K562 (cell line): ENCODE data around the gene TUT1. TPM values are rescaled to one million over a fixed set of nuclear protein-coding genes. Genes with fewer than 3 reads are reported as not detected.

Experiments
- EGR1 ChIP-seq: fragments of 450-650 bp; conservative IDR thresholded peaks from 2 replicates; pipeline ENCODE4 v1.6.1; 2017; ENCODE audit warnings: mild to moderate bottlenecking
- ERF ChIP-seq: fragments of 450-650 bp; formaldehyde crosslinking; IDR thresholded peaks from 2 replicates; pipeline ENCODE4 v1.4.0; 2020; ENCODE audit warnings: mild to moderate bottlenecking, mixed read lengths
- FOXJ2 ChIP-seq: fragments of 200-800 bp; sonication (Bioruptor generic); IDR thresholded peaks from 2 replicates; pipeline ENCODE4 v1.6.1; 2016; ENCODE audit warnings: missing genetic modification characterization, missing compliant biosample characterization
- HMG20A ChIP-seq: fragments of 450-650 bp; formaldehyde crosslinking; conservative IDR thresholded peaks from 2 replicates; pipeline ENCODE4 v1.4.0; 2020; ENCODE audit warnings: mild to moderate bottlenecking, mixed read lengths
- NR1H2 ChIP-seq: sonication (generic); formaldehyde crosslinking; IDR thresholded peaks from 2 replicates; pipeline ENCODE4 v1.4.0; 2020; ENCODE audit warnings: mild to moderate bottlenecking, missing genetic modification reagents
- RBM22 ChIP-seq: fragments of 200-400 bp; formaldehyde crosslinking; IDR thresholded peaks from 2 replicates; pipeline ENCODE4 v1.6.1; 2018; ENCODE audit warnings: low read length, low read depth; ENCODE audit not compliant: poor library complexity, severe bottlenecking
- SRF ChIP-seq, 2 experiments: fragments of 250-450, 450-650 bp in 1 of 2; sonication (Bioruptor Pico) in 1 of 2; sonication (generic) in 1 of 2; formaldehyde crosslinking; IDR thresholded peaks; 2 replicates each; pipeline versions ENCODE4 v1.5.0 to v1.5.1; 2020 to 2022; ENCODE audit warnings: mild to moderate bottlenecking in 1 of 2, missing genetic modification reagents in 1 of 2
- STAG1 ChIP-seq: sonication (generic); formaldehyde crosslinking; IDR thresholded peaks from 2 replicates; pipeline ENCODE4 v1.5.0; 2020; ENCODE audit warnings: missing genetic modification reagents, borderline replicate concordance
- TAF1 ChIP-seq: IDR thresholded peaks from 2 replicates; pipeline ENCODE4 v1.6.1; 2011; ENCODE audit warnings: mild to moderate bottlenecking, low read length, moderate library complexity; ENCODE audit not compliant: insufficient read depth, control insufficient read depth, severe bottlenecking; ENCODE audit errors: extremely low read depth
- TAF9B ChIP-seq: fragments of 450-650 bp; IDR thresholded peaks from 2 replicates; pipeline ENCODE4 v1.6.1; 2018; ENCODE audit warnings: mild to moderate bottlenecking; ENCODE audit not compliant: partially characterized antibody
- ZSCAN32 ChIP-seq: fragments of 450-650 bp; formaldehyde crosslinking; IDR thresholded peaks from 2 replicates; pipeline ENCODE4 v1.4.0; 2020; ENCODE audit warnings: mild to moderate bottlenecking, moderate library complexity
- polyA plus RNA-seq, 8 experiments: library from polyadenylated mRNA; depleted of rRNA in 4 of 8; stranded (reverse) in 5 of 8; unstranded in 3 of 8; fragments of >200 nt; fragmentation: Nextera tagmentation in 2 of 8; fragmentation: Illumina TruSeq in 1 of 8; extraction: Ambion mirVana in 2 of 8; extraction: Trizol in 1 of 8; gene quantifications; 2 replicates each; pipeline versions ENCODE4 v1.2.1 to v1.2.3, GENCODE V29; 2011 to 2014; ENCODE audit warnings: inconsistent platforms in 1 of 8, missing spikeins in 1 of 8
- total RNA-seq, 7 experiments: library from RNA; depleted of rRNA in 6 of 7; stranded (reverse); fragments of >200 nt in 6 of 7; fragmentation: Illumina TruSeq in 2 of 7; extraction: Trizol in 2 of 7; gene quantifications; 2 replicates each; pipeline versions ENCODE4 v1.2.1 to v1.2.3, GENCODE V29; 2011 to 2021; ENCODE audit warnings: low replicate concordance in 1 of 7
- TF ChIP-seq, protein P1 (sequence below): fragments of 450-650 bp; IDR thresholded peaks from 2 replicates; pipeline ENCODE4 v1.6.1; 2016; ENCODE audit warnings: borderline replicate concordance
- TF ChIP-seq, protein P2 (sequence below): fragments of 450-650 bp; IDR thresholded peaks from 2 replicates; pipeline ENCODE4 v1.7.1; 2018; ENCODE audit warnings: mild to moderate bottlenecking, low read depth; ENCODE audit not compliant: partially characterized antibody
- TF ChIP-seq, protein P3 (sequence below): fragments of 450-650 bp; formaldehyde crosslinking; IDR thresholded peaks from 2 replicates; pipeline ENCODE4 v1.4.0; 2022; ENCODE audit warnings: mild to moderate bottlenecking, moderate library complexity
- TF ChIP-seq, protein P4 (sequence below), 2 experiments: fragments of 450-650 bp; IDR thresholded peaks; 2 replicates each; pipeline ENCODE4 v1.6.1; 2018; ENCODE audit warnings: mild to moderate bottlenecking in 2 of 2, low read depth in 1 of 2; ENCODE audit not compliant: partially characterized antibody in 2 of 2

Gene TUT1
- total and polyA plus RNA-seq, 9 of the 15 experiments (the other 6 are each of a cell fraction or from before 2014, with no cell fraction given) = 0.66 to 44.3 (median 15.7) TPM

DNA sequence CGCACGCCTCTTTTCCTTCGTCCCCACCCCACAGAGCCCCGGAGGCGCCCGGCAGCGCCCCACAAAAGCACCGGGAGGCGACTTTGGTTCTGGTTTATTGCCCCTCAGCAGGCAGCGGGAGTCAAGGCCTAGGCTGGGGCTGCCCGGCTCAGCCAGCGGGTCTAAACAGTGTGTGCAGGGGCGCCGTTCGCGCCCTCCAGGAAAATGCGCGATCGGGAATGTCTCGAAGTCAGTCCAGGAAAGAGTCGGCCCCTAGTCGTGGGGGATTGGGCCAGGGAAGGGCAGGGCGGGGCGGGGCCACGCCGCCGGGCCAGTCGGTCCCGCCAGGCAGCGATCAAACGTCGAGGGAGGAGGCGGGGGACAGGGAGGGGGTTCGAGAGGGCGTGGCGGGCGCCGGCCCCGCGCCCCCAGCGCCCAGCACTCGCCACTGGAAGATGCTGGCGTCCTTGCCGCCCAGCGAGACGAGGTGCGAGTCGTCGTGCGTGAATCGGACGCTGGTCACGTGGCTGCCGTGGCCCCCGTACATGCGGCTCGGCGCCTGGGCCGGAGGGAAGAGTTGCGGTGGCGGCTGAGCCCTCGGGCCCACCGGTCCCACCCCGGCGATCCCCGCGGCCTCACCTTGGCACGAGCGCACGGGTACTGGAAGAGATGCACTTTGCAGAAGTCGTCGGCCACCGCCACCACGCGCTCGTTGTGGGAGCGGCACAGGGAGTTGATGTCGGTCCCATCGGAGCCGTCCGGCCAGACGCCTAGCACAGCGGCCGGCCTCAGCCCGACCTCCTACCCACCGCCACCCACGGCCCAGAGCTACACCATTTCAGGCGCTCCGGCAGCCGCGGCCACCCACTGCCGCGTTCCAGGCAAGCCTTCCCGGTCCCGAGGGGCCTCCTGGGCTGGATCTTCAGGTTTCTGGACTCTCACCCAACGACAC, 11.1 kb upstream of the TUT1 start (continued):
- TF ChIP-seq TAF1 (peak; percentile 9), HMG20A (CRISPR knock-in tag) (no peak), FOXJ2 (tag) (no peak), SRF (CRISPR knock-in tag; IDR thresholded peaks at IDR 0.05) (no peak), NR1H2 (CRISPR knock-in tag) (no peak), STAG1 (CRISPR knock-in tag) (no peak), TAF9B (no peak), ERF (CRISPR knock-in tag) (peak; percentile 53; the same call in 1 of the 2 replicates), EGR1 (peak; percentile 35), RBM22 (no peak), ZSCAN32 (0 out of 2 replicates have a peak, but pooled peaks have one; percentile 20)
- TF ChIP-seq, protein P1, sequence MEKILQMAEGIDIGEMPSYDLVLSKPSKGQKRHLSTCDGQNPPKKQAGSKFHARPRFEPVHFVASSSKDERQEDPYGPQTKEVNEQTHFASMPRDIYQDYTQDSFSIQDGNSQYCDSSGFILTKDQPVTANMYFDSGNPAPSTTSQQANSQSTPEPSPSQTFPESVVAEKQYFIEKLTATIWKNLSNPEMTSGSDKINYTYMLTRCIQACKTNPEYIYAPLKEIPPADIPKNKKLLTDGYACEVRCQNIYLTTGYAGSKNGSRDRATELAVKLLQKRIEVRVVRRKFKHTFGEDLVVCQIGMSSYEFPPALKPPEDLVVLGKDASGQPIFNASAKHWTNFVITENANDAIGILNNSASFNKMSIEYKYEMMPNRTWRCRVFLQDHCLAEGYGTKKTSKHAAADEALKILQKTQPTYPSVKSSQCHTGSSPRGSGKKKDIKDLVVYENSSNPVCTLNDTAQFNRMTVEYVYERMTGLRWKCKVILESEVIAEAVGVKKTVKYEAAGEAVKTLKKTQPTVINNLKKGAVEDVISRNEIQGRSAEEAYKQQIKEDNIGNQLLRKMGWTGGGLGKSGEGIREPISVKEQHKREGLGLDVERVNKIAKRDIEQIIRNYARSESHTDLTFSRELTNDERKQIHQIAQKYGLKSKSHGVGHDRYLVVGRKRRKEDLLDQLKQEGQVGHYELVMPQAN = peak; percentile 51; the same call in 1 of the 2 replicates
- TF ChIP-seq, protein P2, sequence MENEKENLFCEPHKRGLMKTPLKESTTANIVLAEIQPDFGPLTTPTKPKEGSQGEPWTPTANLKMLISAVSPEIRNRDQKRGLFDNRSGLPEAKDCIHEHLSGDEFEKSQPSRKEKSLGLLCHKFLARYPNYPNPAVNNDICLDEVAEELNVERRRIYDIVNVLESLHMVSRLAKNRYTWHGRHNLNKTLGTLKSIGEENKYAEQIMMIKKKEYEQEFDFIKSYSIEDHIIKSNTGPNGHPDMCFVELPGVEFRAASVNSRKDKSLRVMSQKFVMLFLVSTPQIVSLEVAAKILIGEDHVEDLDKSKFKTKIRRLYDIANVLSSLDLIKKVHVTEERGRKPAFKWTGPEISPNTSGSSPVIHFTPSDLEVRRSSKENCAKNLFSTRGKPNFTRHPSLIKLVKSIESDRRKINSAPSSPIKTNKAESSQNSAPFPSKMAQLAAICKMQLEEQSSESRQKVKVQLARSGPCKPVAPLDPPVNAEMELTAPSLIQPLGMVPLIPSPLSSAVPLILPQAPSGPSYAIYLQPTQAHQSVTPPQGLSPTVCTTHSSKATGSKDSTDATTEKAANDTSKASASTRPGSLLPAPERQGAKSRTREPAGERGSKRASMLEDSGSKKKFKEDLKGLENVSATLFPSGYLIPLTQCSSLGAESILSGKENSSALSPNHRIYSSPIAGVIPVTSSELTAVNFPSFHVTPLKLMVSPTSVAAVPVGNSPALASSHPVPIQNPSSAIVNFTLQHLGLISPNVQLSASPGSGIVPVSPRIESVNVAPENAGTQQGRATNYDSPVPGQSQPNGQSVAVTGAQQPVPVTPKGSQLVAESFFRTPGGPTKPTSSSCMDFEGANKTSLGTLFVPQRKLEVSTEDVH = peak; percentile 25
- TF ChIP-seq, protein P3, sequence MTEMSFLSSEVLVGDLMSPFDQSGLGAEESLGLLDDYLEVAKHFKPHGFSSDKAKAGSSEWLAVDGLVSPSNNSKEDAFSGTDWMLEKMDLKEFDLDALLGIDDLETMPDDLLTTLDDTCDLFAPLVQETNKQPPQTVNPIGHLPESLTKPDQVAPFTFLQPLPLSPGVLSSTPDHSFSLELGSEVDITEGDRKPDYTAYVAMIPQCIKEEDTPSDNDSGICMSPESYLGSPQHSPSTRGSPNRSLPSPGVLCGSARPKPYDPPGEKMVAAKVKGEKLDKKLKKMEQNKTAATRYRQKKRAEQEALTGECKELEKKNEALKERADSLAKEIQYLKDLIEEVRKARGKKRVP (CRISPR knock-in tag) = 0 out of 2 replicates have a peak, but pooled peaks have one; percentile 36
- TF ChIP-seq, protein P4, sequence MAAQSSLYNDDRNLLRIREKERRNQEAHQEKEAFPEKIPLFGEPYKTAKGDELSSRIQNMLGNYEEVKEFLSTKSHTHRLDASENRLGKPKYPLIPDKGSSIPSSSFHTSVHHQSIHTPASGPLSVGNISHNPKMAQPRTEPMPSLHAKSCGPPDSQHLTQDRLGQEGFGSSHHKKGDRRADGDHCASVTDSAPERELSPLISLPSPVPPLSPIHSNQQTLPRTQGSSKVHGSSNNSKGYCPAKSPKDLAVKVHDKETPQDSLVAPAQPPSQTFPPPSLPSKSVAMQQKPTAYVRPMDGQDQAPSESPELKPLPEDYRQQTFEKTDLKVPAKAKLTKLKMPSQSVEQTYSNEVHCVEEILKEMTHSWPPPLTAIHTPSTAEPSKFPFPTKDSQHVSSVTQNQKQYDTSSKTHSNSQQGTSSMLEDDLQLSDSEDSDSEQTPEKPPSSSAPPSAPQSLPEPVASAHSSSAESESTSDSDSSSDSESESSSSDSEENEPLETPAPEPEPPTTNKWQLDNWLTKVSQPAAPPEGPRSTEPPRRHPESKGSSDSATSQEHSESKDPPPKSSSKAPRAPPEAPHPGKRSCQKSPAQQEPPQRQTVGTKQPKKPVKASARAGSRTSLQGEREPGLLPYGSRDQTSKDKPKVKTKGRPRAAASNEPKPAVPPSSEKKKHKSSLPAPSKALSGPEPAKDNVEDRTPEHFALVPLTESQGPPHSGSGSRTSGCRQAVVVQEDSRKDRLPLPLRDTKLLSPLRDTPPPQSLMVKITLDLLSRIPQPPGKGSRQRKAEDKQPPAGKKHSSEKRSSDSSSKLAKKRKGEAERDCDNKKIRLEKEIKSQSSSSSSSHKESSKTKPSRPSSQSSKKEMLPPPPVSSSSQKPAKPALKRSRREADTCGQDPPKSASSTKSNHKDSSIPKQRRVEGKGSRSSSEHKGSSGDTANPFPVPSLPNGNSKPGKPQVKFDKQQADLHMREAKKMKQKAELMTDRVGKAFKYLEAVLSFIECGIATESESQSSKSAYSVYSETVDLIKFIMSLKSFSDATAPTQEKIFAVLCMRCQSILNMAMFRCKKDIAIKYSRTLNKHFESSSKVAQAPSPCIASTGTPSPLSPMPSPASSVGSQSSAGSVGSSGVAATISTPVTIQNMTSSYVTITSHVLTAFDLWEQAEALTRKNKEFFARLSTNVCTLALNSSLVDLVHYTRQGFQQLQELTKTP (IDR thresholded peaks at IDR 0.05; ENCODE audit: low read depth in 1 of 2, partially characterized antibody in 2 of 2) = peak in 1 of 2 experiments; percentile 26
